ENCODE measurements around the gene NDRG4. TPM values are rescaled to one million over a fixed set of nuclear protein-coding genes. Genes with fewer than 3 reads are reported as not detected.
A peak's percentile ranks its signal among the peaks of the same experiment; 100 is the strongest.

Gene NDRG4
- total RNA-seq, 1 donor from 2014 or later: 677 TPM

GRCh38 chr16:58509256-58510096, 9.5 kb downstream of the NDRG4 start:
- TF ChIP-seq, protein P1, sequence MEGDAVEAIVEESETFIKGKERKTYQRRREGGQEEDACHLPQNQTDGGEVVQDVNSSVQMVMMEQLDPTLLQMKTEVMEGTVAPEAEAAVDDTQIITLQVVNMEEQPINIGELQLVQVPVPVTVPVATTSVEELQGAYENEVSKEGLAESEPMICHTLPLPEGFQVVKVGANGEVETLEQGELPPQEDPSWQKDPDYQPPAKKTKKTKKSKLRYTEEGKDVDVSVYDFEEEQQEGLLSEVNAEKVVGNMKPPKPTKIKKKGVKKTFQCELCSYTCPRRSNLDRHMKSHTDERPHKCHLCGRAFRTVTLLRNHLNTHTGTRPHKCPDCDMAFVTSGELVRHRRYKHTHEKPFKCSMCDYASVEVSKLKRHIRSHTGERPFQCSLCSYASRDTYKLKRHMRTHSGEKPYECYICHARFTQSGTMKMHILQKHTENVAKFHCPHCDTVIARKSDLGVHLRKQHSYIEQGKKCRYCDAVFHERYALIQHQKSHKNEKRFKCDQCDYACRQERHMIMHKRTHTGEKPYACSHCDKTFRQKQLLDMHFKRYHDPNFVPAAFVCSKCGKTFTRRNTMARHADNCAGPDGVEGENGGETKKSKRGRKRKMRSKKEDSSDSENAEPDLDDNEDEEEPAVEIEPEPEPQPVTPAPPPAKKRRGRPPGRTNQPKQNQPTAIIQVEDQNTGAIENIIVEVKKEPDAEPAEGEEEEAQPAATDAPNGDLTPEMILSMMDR (IDR thresholded peaks at IDR 0.05; ENCODE audit: partially characterized antibody, unreplicated experiment): no peak
- Mint-ChIP-seq H3K36me3 (ENCODE audit: unreplicated experiment) (no peaks in the 10 kb centered on the region), H3K4me3 (ENCODE audit: unreplicated experiment) (no peak overlapping the region), H3K4me1 (ENCODE audit: low read depth, unreplicated experiment) (peaks cover 10% of the 10 kb centered on the region), H3K27ac (ENCODE audit: unreplicated experiment) (peak overlapping the region; percentile 84), H3K9me3 (ENCODE audit: unreplicated experiment) (peaks cover 12% of the 10 kb centered on the region), H3K27me3 (ENCODE audit: unreplicated experiment) (peaks cover 15% of the 10 kb centered on the region)
- DNase-seq: no peak

GRCh38 chr16:58510097-58510775, 10.3 kb downstream of the NDRG4 start:
- H3K4me1 Mint-ChIP-seq (ENCODE audit: low read depth, unreplicated experiment): peaks cover 10% of the 10 kb centered on the region
- peaks cover 19% of the 10 kb centered on the region for H3K27me3 Mint-ChIP-seq (ENCODE audit: unreplicated experiment)
- TF ChIP-seq, protein P1 (IDR thresholded peaks at IDR 0.05; ENCODE audit: partially characterized antibody, unreplicated experiment): no peak
- DNase-seq: no peak
- peak overlapping the region; percentile 84 for H3K27ac Mint-ChIP-seq (ENCODE audit: unreplicated experiment)
- H3K4me3 Mint-ChIP-seq (ENCODE audit: unreplicated experiment): no peak overlapping the region
- H3K9me3 Mint-ChIP-seq (ENCODE audit: unreplicated experiment): peaks cover 17% of the 10 kb centered on the region
- H3K36me3 Mint-ChIP-seq (ENCODE audit: unreplicated experiment): no peaks in the 10 kb centered on the region

- Mint-ChIP-seq H3K9me3 (ENCODE audit: unreplicated experiment) (peaks cover 15% of the 10 kb centered on the region), H3K27ac (ENCODE audit: unreplicated experiment) (peak overlapping the region; percentile 55), H3K4me3 (ENCODE audit: unreplicated experiment) (no peak overlapping the region), H3K27me3 (ENCODE audit: unreplicated experiment) (peaks cover 16% of the 10 kb centered on the region), H3K4me1 (ENCODE audit: low read depth, unreplicated experiment) (peaks cover 8% of the 10 kb centered on the region), H3K36me3 (ENCODE audit: unreplicated experiment) (no peaks in the 10 kb centered on the region)
- no peak for DNase-seq
- TF ChIP-seq, protein P1 (IDR thresholded peaks at IDR 0.05; ENCODE audit: partially characterized antibody, unreplicated experiment): no peak
Measured at GRCh38 chr16:58510776-58511628, 11.1 kb downstream of the NDRG4 start.

GRCh38 chr16:58511933-58512815, 12.2 kb downstream of the NDRG4 start:
- DNase-seq: peak; percentile 90
- Mint-ChIP-seq H3K4me1 (ENCODE audit: low read depth, unreplicated experiment) (peaks cover 8% of the 10 kb centered on the region), H3K9me3 (ENCODE audit: unreplicated experiment) (peaks cover 19% of the 10 kb centered on the region), H3K27ac (ENCODE audit: unreplicated experiment) (peak overlapping the region; percentile 59), H3K4me3 (ENCODE audit: unreplicated experiment) (peak overlapping the region; percentile 36), H3K36me3 (ENCODE audit: unreplicated experiment) (no peaks in the 10 kb centered on the region), H3K27me3 (ENCODE audit: unreplicated experiment) (peaks cover 16% of the 10 kb centered on the region)
- TF ChIP-seq, protein P1 (IDR thresholded peaks at IDR 0.05; ENCODE audit: partially characterized antibody, unreplicated experiment): peak; percentile 84

All from glutamatergic neuron (in vitro differentiated cells).